Hepatocyte (in vitro differentiated cells): Measurements from ENCODE around the gene SLC22A23.

Source experiments
- CTCF ChIP-seq: fragments of 200-600 bp; sonication (generic); IDR thresholded peaks from 2 replicates; pipeline ENCODE4 v1.5.1; 2016; ENCODE audit warnings: antibody characterized with exemption, mild to moderate bottlenecking; ENCODE audit not compliant: poor library complexity
- EZH2 ChIP-seq: fragments of 200-600 bp; sonication (generic); IDR thresholded peaks from 2 replicates; pipeline ENCODE4 v1.6.1; 2016; ENCODE audit warnings: antibody characterized with exemption, mild to moderate bottlenecking, borderline replicate concordance
- EZH2phosphoT487 ChIP-seq: fragments of 200-600 bp; sonication (generic); IDR thresholded peaks from one replicate; pipeline ENCODE4 v1.6.1; 2018; ENCODE audit warnings: antibody characterized with exemption, mild to moderate bottlenecking, low read depth, moderate library complexity; ENCODE audit not compliant: unreplicated experiment, severe bottlenecking

DNA sequence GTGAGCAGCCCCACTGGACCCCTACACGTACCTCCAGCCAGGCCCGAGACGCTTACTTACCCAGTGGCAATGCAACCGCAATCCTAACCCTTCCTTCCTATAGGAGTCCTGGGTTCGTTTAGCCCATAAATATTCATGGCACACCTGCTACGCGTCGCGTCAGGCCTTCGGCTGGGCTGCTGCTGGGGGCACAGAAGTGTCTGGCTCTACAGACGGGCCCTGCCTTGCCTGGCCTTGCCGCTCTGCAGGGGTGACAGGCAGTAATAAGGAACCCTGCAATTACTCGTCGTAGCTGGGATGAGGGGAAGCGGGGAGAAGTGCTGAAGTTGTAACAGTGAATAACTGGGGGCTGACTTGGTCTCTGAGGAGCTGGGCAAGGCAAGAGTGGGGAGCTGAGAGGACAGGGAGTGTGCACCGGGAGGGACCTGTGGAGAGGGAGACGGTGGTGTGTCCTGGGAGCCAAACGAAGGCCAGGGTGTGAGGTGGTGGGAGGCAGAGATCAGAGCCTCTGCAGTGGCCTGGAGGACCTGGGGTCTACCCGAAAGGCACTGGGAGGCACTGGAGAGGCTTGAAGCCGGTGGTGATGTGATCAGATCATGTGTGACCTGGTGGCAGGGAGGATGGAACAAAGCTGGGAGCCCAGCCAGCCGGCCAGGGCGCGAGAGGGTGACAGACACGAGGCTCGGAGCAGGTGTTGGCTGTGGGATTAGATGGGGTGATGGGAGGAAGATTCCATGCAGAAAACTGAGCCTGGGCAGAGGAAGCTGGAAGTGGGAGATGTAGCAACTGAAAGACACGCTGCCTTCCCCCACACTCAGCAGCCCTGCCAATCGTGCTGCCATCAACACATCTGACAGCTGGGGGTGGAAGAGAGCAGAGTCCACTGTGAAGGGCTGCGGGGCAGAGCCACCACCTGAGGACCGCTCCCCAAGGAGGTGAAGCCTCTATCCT lies 161.7 kb downstream of the SLC22A23 start:
- TF ChIP-seq CTCF (peak; percentile 25), EZH2 (no peak), EZH2phosphoT487 (no peak)
